Transverse colon (tissue), 4 donors: ENCODE data around the gene PEDS1.

ENCODE experiments used
- EP300 ChIP-seq: sonication (generic); formaldehyde crosslinking; IDR thresholded peaks from one replicate; pipeline ENCODE4 v1.6.1; 2017; ENCODE audit warnings: antibody characterized with exemption, low read depth
- POLR2AphosphoS5 ChIP-seq, 3 donors: sonication (generic); formaldehyde crosslinking; IDR thresholded peaks; one replicate each; pipeline ENCODE4 v1.6.1; 2016; ENCODE audit warnings: antibody characterized with exemption in 3 of 3
- TF ChIP-seq, protein P1 (sequence below), 5 experiments: fragments of 200-600 bp in 3 of 5; fragments of 450-650 bp in 2 of 5; sonication (generic) in 3 of 5; IDR thresholded peaks; 1 replicate in 2 of 5; 2 replicates in 3 of 5; pipeline ENCODE4 v1.5.1; 2016 to 2017; ENCODE audit warnings: antibody characterized with exemption in 5 of 5, inconsistent platforms in 3 of 5, mild to moderate bottlenecking in 2 of 5, moderate library complexity in 1 of 5

GRCh38 chr20:50141018-50141675 is 12.4 kb downstream of the PEDS1 start:
- TF ChIP-seq, protein P1, sequence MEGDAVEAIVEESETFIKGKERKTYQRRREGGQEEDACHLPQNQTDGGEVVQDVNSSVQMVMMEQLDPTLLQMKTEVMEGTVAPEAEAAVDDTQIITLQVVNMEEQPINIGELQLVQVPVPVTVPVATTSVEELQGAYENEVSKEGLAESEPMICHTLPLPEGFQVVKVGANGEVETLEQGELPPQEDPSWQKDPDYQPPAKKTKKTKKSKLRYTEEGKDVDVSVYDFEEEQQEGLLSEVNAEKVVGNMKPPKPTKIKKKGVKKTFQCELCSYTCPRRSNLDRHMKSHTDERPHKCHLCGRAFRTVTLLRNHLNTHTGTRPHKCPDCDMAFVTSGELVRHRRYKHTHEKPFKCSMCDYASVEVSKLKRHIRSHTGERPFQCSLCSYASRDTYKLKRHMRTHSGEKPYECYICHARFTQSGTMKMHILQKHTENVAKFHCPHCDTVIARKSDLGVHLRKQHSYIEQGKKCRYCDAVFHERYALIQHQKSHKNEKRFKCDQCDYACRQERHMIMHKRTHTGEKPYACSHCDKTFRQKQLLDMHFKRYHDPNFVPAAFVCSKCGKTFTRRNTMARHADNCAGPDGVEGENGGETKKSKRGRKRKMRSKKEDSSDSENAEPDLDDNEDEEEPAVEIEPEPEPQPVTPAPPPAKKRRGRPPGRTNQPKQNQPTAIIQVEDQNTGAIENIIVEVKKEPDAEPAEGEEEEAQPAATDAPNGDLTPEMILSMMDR (IDR thresholded peaks at IDR 0.05): no peak
- TF ChIP-seq EP300 (no peak), POLR2AphosphoS5 (IDR thresholded peaks at IDR 0.05) (no peak)
